Left lung (tissue), 10 donors: ENCODE measurements around the gene ZNF708. TPM values are rescaled to one million over a fixed set of nuclear protein-coding genes. Genes with fewer than 3 reads are reported as not detected.
"Not testable (repeated sequence)": the region's sequence is repeated elsewhere in the genome, so short reads cannot be mapped to it uniquely, and the experiment has no call there.

Experiments used
- ATAC-seq: fragments of 200-7000 bp; cut with Tn5 transposase; one replicate; pipeline ENCODE4 v1.9.1; 2020; ENCODE audit warnings: moderate library complexity
- DNase-seq, 4 donors: peaks; one replicate each; pipeline ENCODE4 v3.0.0-alpha.2; 2013 to 2020
- H3K27ac ChIP-seq, 2 donors: fragments of 200-600 bp; sonication (generic) in 1 of 2; one replicate each; pipeline versions ENCODE4 v1.5.0 to v1.8.0; 2020 to 2021
- H3K27me3 ChIP-seq, 2 donors: fragments of 200-600 bp; sonication (generic) in 1 of 2; one replicate each; pipeline versions ENCODE4 v1.5.0 to v1.8.0; 2020 to 2021
- H3K36me3 ChIP-seq, 2 donors: fragments of 200-600 bp; sonication (generic) in 1 of 2; one replicate each; pipeline versions ENCODE4 v1.5.0 to v1.8.0; 2020 to 2021
- H3K4me1 ChIP-seq, 2 donors: fragments of 200-600 bp; one replicate each; pipeline ENCODE4 v1.8.0; 2021
- H3K4me3 ChIP-seq, 2 donors: fragments of 200-600 bp; sonication (generic) in 1 of 2; one replicate each; pipeline versions ENCODE4 v1.5.0 to v1.8.0; 2020 to 2021; ENCODE audit warnings: mild to moderate bottlenecking in 1 of 2
- H3K9me3 ChIP-seq, 2 donors: fragments of 200-600 bp; sonication (generic) in 1 of 2; one replicate each; pipeline versions ENCODE4 v1.5.0 to v1.8.0; 2020 to 2021
- intact Hi-C, 2 donors: fragments of 100-400 bp; cut with DNase I; formaldehyde crosslinking; loops; one replicate each; pipeline versions ENCODE4 v1.11.2 to v1.14.2; 2022
- polyA plus RNA-seq, 6 donors: library from polyadenylated mRNA; unstranded; fragments of 120-200 nt; gene quantifications; one replicate each; pipeline ENCODE4 v1.2.1, GENCODE V29; 2013; ENCODE audit not compliant: insufficient read length in 6 of 6
- total RNA-seq, 2 donors: library from RNA; stranded (reverse); fragmentation: NEBNext Ultra II Directional; extraction: Animal tissue kit (Norgen Biotek cat#: 25700); gene quantifications; one replicate each; pipeline ENCODE4 v1.2.1, GENCODE V29; 2021
- TF ChIP-seq, protein P1 (sequence below), 2 donors: fragments of 200-600 bp; sonication (generic) in 1 of 2; IDR thresholded peaks; one replicate each; pipeline versions ENCODE4 v1.5.0 to v1.8.0; 2021; ENCODE audit warnings: antibody characterized with exemption in 2 of 2
- donor health status: DM: no; HTN: yes; CAD: no.
- donor health status: DM: no; HTN: no; CAD: no.

Gene ZNF708
- total and polyA plus RNA-seq, 8 donors, result 10.6 to 23.5 (median 22.5) TPM

DNA sequence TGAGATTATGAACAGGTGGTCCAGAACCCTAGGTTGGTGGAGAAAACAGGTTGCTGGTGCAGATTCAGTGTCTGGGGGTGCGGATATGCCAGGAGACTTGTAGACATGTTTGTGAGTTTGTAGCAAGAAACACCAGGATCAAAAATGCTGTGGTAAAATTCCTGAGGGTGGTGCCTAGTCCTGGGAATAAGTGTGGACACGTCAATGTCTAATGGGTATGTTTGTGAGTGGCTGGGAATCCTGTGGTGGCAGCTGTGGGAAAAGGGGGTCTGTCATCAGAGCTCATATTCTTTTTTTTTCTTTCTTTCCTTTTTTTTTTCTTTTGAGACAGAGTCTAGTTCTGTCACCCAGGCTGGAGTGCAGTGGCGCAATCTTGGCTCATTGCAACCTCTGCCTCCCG is 7.2 kb downstream of the ZNF708 start:
- intact Hi-C loops, result no loop called here
- no peak overlapping the region for H3K27ac ChIP-seq
- no peak for ATAC-seq

DNA sequence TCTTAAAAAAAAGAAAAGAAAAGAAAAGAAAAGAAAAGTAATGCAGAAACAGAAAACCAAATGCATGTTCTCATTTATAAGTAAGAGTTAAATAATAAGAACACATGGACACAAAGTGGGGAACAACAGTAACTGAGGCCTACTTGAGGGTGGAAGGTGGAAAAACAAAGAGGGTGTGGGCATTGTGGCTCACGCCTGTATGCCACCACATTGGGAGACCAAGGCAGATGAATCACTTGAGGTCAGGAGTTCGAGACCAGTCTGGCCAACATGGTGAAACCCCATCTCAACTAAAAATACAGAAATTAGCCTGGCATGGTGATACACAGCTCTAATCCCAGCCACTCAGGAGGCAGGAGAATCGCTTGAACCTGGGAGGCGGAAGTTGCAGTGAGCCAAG is 8.1 kb downstream of the ZNF708 start:
- intact Hi-C loops, result no loop called here
- H3K27ac ChIP-seq, result no peak overlapping the region
- H3K4me1 ChIP-seq, result peaks cover 0 to 9% of the 10 kb centered on the region in 2 donors
- H3K9me3 ChIP-seq, result peaks cover 0 to 3% of the 10 kb centered on the region in 2 donors
- ATAC-seq (no peak), DNase-seq (no peak)
- H3K27me3 ChIP-seq, result no peaks in the 10 kb centered on the region
- TF ChIP-seq, protein P1, sequence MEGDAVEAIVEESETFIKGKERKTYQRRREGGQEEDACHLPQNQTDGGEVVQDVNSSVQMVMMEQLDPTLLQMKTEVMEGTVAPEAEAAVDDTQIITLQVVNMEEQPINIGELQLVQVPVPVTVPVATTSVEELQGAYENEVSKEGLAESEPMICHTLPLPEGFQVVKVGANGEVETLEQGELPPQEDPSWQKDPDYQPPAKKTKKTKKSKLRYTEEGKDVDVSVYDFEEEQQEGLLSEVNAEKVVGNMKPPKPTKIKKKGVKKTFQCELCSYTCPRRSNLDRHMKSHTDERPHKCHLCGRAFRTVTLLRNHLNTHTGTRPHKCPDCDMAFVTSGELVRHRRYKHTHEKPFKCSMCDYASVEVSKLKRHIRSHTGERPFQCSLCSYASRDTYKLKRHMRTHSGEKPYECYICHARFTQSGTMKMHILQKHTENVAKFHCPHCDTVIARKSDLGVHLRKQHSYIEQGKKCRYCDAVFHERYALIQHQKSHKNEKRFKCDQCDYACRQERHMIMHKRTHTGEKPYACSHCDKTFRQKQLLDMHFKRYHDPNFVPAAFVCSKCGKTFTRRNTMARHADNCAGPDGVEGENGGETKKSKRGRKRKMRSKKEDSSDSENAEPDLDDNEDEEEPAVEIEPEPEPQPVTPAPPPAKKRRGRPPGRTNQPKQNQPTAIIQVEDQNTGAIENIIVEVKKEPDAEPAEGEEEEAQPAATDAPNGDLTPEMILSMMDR (IDR thresholded peaks at IDR 0.05), result no peak
- peaks cover 0 to 19% of the 10 kb centered on the region in 2 donors for H3K36me3 ChIP-seq
- H3K4me3 ChIP-seq, result no peak overlapping the region

More for the DNA sequence above, 7.2 kb downstream of the ZNF708 start:
- H3K27me3 ChIP-seq, result no peaks in the 10 kb centered on the region
- H3K9me3 ChIP-seq, result peaks cover 0 to 9% of the 10 kb centered on the region in 2 donors
- no peak overlapping the region for H3K4me3 ChIP-seq
- DNase-seq, result no peak
- TF ChIP-seq, protein P1 (IDR thresholded peaks at IDR 0.05), result no peak
- H3K36me3 ChIP-seq, result peaks cover 0 to 23% of the 10 kb centered on the region in 2 donors
- peaks cover 0 to 9% of the 10 kb centered on the region in 2 donors for H3K4me1 ChIP-seq

DNA sequence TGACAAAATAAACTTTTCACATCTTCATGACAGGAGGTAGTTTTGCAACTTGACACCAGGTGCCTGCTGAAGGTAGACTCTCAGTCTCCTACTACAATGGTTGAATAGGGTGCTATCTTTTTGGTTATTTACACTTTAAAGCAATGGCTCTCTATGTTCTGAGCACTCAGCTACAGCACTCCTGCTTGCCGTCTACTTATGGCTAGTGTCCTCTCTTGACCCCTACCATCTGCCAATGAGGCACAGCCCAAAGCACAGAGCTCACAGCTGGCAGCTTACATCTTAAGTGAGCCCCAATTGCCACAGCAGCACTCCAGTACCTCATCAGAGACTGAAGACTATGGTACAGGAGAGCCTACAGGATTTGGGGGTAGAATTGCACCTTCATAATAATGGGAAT is 11.4 kb downstream of the ZNF708 start:
- no peaks in the 10 kb centered on the region for H3K9me3 ChIP-seq
- ATAC-seq (no peak), DNase-seq (no peak)
- intact Hi-C loops, result no loop called here
- peaks cover 0 to 27% of the 10 kb centered on the region in 2 donors for H3K4me1 ChIP-seq
- H3K36me3 ChIP-seq, result peaks cover 0 to 15% of the 10 kb centered on the region in 2 donors
- TF ChIP-seq, protein P1 (IDR thresholded peaks at IDR 0.05), result no peak
- no peaks in the 10 kb centered on the region for H3K27me3 ChIP-seq
- no peak overlapping the region for H3K27ac ChIP-seq
- no peak overlapping the region for H3K4me3 ChIP-seq

GRCh38 chr19:21314676-21315075 is 14.5 kb downstream of the ZNF708 start:
- H3K9me3 ChIP-seq, result no peaks in the 10 kb centered on the region
- intact Hi-C loops, result no loop called here
- H3K27me3 ChIP-seq, result no peaks in the 10 kb centered on the region
- no peak for ATAC-seq
- no peak overlapping the region for H3K4me3 ChIP-seq
- TF ChIP-seq, protein P1 (IDR thresholded peaks at IDR 0.05), result no peak
- peaks cover 0 to 14% of the 10 kb centered on the region in 2 donors for H3K36me3 ChIP-seq
- DNase-seq, result no peak
- peak overlapping the region in 1 of 2 donors; percentile 53 for H3K27ac ChIP-seq
- H3K4me1 ChIP-seq, result peaks cover 0 to 18% of the 10 kb centered on the region in 2 donors

DNA sequence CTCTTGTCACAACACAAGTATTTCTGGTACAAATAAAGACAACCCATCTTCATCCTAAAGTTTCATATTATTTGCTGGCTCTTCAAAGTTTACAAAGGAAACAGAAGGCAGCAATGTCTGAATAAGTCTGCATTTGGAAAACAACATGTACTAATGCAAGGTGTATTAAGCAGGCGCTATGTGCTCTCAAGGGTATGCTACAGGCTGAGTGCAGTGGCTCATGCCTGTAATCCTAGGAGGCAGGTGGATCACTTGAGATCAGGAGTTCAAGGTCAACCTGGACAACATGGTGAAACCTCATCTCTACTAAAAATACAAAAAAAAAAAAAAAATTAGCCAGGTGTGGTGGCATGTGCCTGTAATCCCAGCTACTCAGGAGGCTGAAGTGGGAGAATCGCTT is 16.4 kb downstream of the ZNF708 start:
- H3K27me3 ChIP-seq, ATAC-seq, H3K27ac ChIP-seq, intact Hi-C loops, DNase-seq, H3K9me3 ChIP-seq, H3K4me3 ChIP-seq: not testable (repeated sequence)
- Histone ChIP-seq H3K36me3 (peaks cover 0 to 27% of the 10 kb centered on the region in 2 donors), H3K4me1 (peaks cover 0 to 18% of the 10 kb centered on the region in 2 donors)

GRCh38 chr19:21308773-21309172 is 20.4 kb downstream of the ZNF708 start:
- peaks cover 0 to 3% of the 10 kb centered on the region in 2 donors for H3K9me3 ChIP-seq
- DNase-seq, result no peak
- intact Hi-C loops, result no loop called here
- no peaks in the 10 kb centered on the region for H3K27me3 ChIP-seq
- H3K36me3 ChIP-seq, result peaks cover 0 to 58% of the 10 kb centered on the region in 2 donors
- peaks cover 0 to 2% of the 10 kb centered on the region in 2 donors for H3K4me1 ChIP-seq
- TF ChIP-seq, protein P1 (IDR thresholded peaks at IDR 0.05), result no peak
- peak overlapping the region in 1 of 2 donors; percentile 15 for H3K27ac ChIP-seq
- no peak for ATAC-seq
- H3K4me3 ChIP-seq, result no peak overlapping the region

GRCh38 chr19:21306881-21307479 is 22.2 kb downstream of the ZNF708 start:
- DNase-seq, intact Hi-C loops, H3K27ac ChIP-seq, ATAC-seq, H3K4me1 ChIP-seq, H3K27me3 ChIP-seq, H3K4me3 ChIP-seq: not testable (repeated sequence)
- peaks cover 0 to 12% of the 10 kb centered on the region in 2 donors for H3K9me3 ChIP-seq
- H3K36me3 ChIP-seq, result peaks cover 0 to 76% of the 10 kb centered on the region in 2 donors

- Histone ChIP-seq H3K9me3 (peaks cover 0 to 77% of the 10 kb centered on the region in 2 donors), H3K36me3 (peaks cover 0 to 77% of the 10 kb centered on the region in 2 donors)
- H3K4me1 ChIP-seq, ATAC-seq, H3K27ac ChIP-seq, H3K27me3 ChIP-seq, intact Hi-C loops, DNase-seq, H3K4me3 ChIP-seq: not testable (repeated sequence)
Measured at GRCh38 chr19:21293768-21294167, 35.4 kb downstream of the ZNF708 start.
